ENCODE data around the gene FHIT.

FHIT gene

GRCh38 chr3:59762941-59763340, 1488.3 kb downstream of the FHIT start:
- DNase-seq (ENCODE audit: low read depth in 3 of 3, low spot score in 1 of 3), result no peak

- DNase-seq (ENCODE audit: low read depth in 3 of 3, low spot score in 1 of 3), result no peak
These were observed 1491.8 kb downstream of the FHIT start for GRCh38 chr3:59759298-59760031.

GRCh38 chr3:59758672-59759071, 1492.6 kb downstream of the FHIT start:
- DNase-seq (ENCODE audit: low read depth in 3 of 3, low spot score in 1 of 3), result no peak

- DNase-seq (ENCODE audit: low read depth in 3 of 3, low spot score in 1 of 3), result no peak
These were observed 1494.3 kb downstream of the FHIT start for GRCh38 chr3:59756934-59757333.

- no peak for DNase-seq (ENCODE audit: low read depth in 3 of 3, low spot score in 1 of 3)
These were observed 1496.7 kb downstream of the FHIT start for GRCh38 chr3:59754456-59755129.

GRCh38 chr3:59753808-59754450, 1497.3 kb downstream of the FHIT start:
- no peak for DNase-seq (ENCODE audit: low read depth in 3 of 3, low spot score in 1 of 3)

GRCh38 chr3:59752925-59753324, 1498.3 kb downstream of the FHIT start:
- no peak for DNase-seq (ENCODE audit: low read depth in 3 of 3, low spot score in 1 of 3)

- no peak for DNase-seq (ENCODE audit: low read depth in 3 of 3, low spot score in 1 of 3)
These were observed 1499.6 kb downstream of the FHIT start for GRCh38 chr3:59751606-59752005.

- no peak for DNase-seq (ENCODE audit: low read depth in 3 of 3, low spot score in 1 of 3)
These were observed 1500.9 kb downstream of the FHIT start for GRCh38 chr3:59750391-59750790.

GRCh38 chr3:59749291-59749690, 1502.0 kb downstream of the FHIT start:
- no peak for DNase-seq (ENCODE audit: low read depth in 3 of 3, low spot score in 1 of 3)

- no peak for DNase-seq (ENCODE audit: low read depth in 3 of 3, low spot score in 1 of 3)
These were observed 1504.7 kb downstream of the FHIT start for GRCh38 chr3:59746585-59746984.

GRCh38 chr3:59737241-59737640, 1514.0 kb downstream of the FHIT start:
- no peak for DNase-seq (ENCODE audit: low read depth in 3 of 3, low spot score in 1 of 3)

- DNase-seq (ENCODE audit: low read depth in 3 of 3, low spot score in 1 of 3), result no peak
These were observed 1517.2 kb downstream of the FHIT start for GRCh38 chr3:59734061-59734460.

GRCh38 chr3:59733041-59733809, 1518.0 kb downstream of the FHIT start:
- no peak for DNase-seq (ENCODE audit: low read depth in 3 of 3, low spot score in 1 of 3)

- DNase-seq (ENCODE audit: low read depth in 3 of 3, low spot score in 1 of 3), result no peak
These were observed 1519.3 kb downstream of the FHIT start for GRCh38 chr3:59731943-59732342.

- DNase-seq (ENCODE audit: low read depth in 3 of 3, low spot score in 1 of 3), result no peak
These were observed 1520.7 kb downstream of the FHIT start for GRCh38 chr3:59730591-59730990.

- DNase-seq (ENCODE audit: low read depth in 3 of 3, low spot score in 1 of 3), result no peak
These were observed 1522.7 kb downstream of the FHIT start for GRCh38 chr3:59728587-59728908.

GRCh38 chr3:59727902-59728586, 1523.2 kb downstream of the FHIT start:
- no peak for DNase-seq (ENCODE audit: low read depth in 3 of 3, low spot score in 1 of 3)

- no peak for DNase-seq (ENCODE audit: low read depth in 3 of 3, low spot score in 1 of 3)
These were observed 1525.0 kb downstream of the FHIT start for GRCh38 chr3:59726279-59726678.

GRCh38 chr3:59717679-59718205, 1533.5 kb downstream of the FHIT start:
- no peak for DNase-seq (ENCODE audit: low read depth in 3 of 3, low spot score in 1 of 3)

- no peak for DNase-seq (ENCODE audit: low read depth in 3 of 3, low spot score in 1 of 3)
These were observed 1537.2 kb downstream of the FHIT start for GRCh38 chr3:59714066-59714465.
